WTC11 (cell line): ENCODE data around the gene UTP14C. TPM values are rescaled to one million over a fixed set of nuclear protein-coding genes. Genes with fewer than 3 reads are reported as not detected.
"Not testable (repeated sequence)": the region's sequence is repeated elsewhere in the genome, so short reads cannot be mapped to it uniquely, and the experiment has no call there.

Experiments
- ATAC-seq: fragments of 200-7000 bp; cut with Tn5 transposase; 2 replicates; pipeline ENCODE4 v1.10.0; 2021; ENCODE audit warnings: mild to moderate bottlenecking, moderate library complexity
- CTCF ChIA-PET: fragments of 300-600 bp; sonication (Branson Sonifier 250); formaldehyde crosslinking; loops from one replicate; lab custom pipeline; 2021; ENCODE audit warnings: antibody characterized with exemption; lab: Charles Lee
- POLR2A ChIA-PET: fragments of 350-600 bp; sonication (Branson Sonifier 250); formaldehyde crosslinking; loops from one replicate; lab custom pipeline; 2021; ENCODE audit warnings: antibody characterized with exemption; lab: Charles Lee
- DNase-seq: peaks from one replicate; pipeline ENCODE4 v3.0.0; 2021; ENCODE audit warnings: low spot score
- H3K27ac Mint-ChIP-seq: 2 replicates; pipeline ENCODE4 v1.8.0; 2021; ENCODE audit warnings: mixed read lengths
- H3K27me3 Mint-ChIP-seq: 2 replicates; pipeline ENCODE4 v1.8.0; 2021; ENCODE audit warnings: low read depth, mild to moderate bottlenecking, moderate library complexity, mixed read lengths
- H3K36me3 Mint-ChIP-seq: 2 replicates; pipeline ENCODE4 v1.8.0; 2021; ENCODE audit warnings: mixed read lengths
- H3K4me1 Mint-ChIP-seq: 2 replicates; pipeline ENCODE4 v1.8.0; 2022; ENCODE audit warnings: mixed read lengths
- H3K4me3 Mint-ChIP-seq: 2 replicates; pipeline ENCODE4 v1.8.0; 2021; ENCODE audit warnings: mild to moderate bottlenecking, moderate library complexity, mixed read lengths
- H3K9me3 Mint-ChIP-seq: 2 replicates; pipeline ENCODE4 v1.8.0; 2021; ENCODE audit warnings: mixed read lengths
- ATF1 ChIP-seq: sonication (generic); formaldehyde crosslinking; IDR thresholded peaks from 2 replicates; pipeline ENCODE4 v1.8.1; 2023; ENCODE audit warnings: mild to moderate bottlenecking, moderate library complexity, missing genetic modification reagents
- E2F1 ChIP-seq: sonication (generic); formaldehyde crosslinking; IDR thresholded peaks from 2 replicates; pipeline ENCODE4 v1.8.0; 2022; ENCODE audit warnings: mild to moderate bottlenecking, missing genetic modification reagents
- EMX1 ChIP-seq: fragments of 250-450 bp; sonication (Bioruptor Pico); IDR thresholded peaks from 2 replicates; pipeline ENCODE4 v1.8.0; 2021; ENCODE audit warnings: mild to moderate bottlenecking
- FOXK1 ChIP-seq: sonication (generic); formaldehyde crosslinking; IDR thresholded peaks from 2 replicates; pipeline ENCODE4 v1.8.0; 2022; ENCODE audit warnings: mild to moderate bottlenecking, moderate library complexity, missing genetic modification reagents
- FOXP4 ChIP-seq: sonication (generic); formaldehyde crosslinking; IDR thresholded peaks from 2 replicates; pipeline ENCODE4 v1.8.0; 2022; ENCODE audit warnings: mild to moderate bottlenecking, missing genetic modification reagents
- GRHL2 ChIP-seq: fragments of 250-450 bp; sonication (Bioruptor Pico); IDR thresholded peaks from 2 replicates; pipeline ENCODE4 v1.8.0; 2022; ENCODE audit warnings: mild to moderate bottlenecking, moderate library complexity; ENCODE audit not compliant: insufficient replicate concordance, severe bottlenecking
- HMGA2 ChIP-seq: fragments of 250-450 bp; sonication (Bioruptor Pico); IDR thresholded peaks from 2 replicates; pipeline ENCODE4 v1.4.0; 2021; ENCODE audit warnings: mild to moderate bottlenecking, moderate library complexity
- IRF1 ChIP-seq: sonication (generic); formaldehyde crosslinking; IDR thresholded peaks from 2 replicates; pipeline ENCODE4 v1.8.0; 2023; ENCODE audit warnings: missing genetic modification reagents
- JAZF1 ChIP-seq: fragments of 250-450 bp; sonication (Bioruptor Pico); IDR thresholded peaks from 2 replicates; pipeline ENCODE4 v1.9.0; 2021; ENCODE audit warnings: moderate library complexity, mild to moderate bottlenecking, inconsistent platforms
- JUN ChIP-seq: sonication (generic); formaldehyde crosslinking; IDR thresholded peaks from 2 replicates; pipeline ENCODE4 v1.8.0; 2023; ENCODE audit warnings: mild to moderate bottlenecking, missing genetic modification reagents
- MXD4 ChIP-seq: fragments of 250-450 bp; sonication (Bioruptor Pico); IDR thresholded peaks from 2 replicates; pipeline ENCODE4 v1.8.0; 2021; ENCODE audit warnings: mild to moderate bottlenecking, moderate library complexity, borderline replicate concordance
- MYBL2 ChIP-seq: sonication (generic); formaldehyde crosslinking; IDR thresholded peaks from 2 replicates; pipeline ENCODE4 v1.8.1; 2023; ENCODE audit warnings: mild to moderate bottlenecking, moderate library complexity, missing genetic modification reagents
- OVOL2 ChIP-seq: fragments of 250-450 bp; sonication (Bioruptor Pico); IDR thresholded peaks from 2 replicates; pipeline ENCODE4 v1.9.0; 2021; ENCODE audit warnings: mild to moderate bottlenecking, borderline replicate concordance
- TEAD4 ChIP-seq: sonication (generic); formaldehyde crosslinking; IDR thresholded peaks from 2 replicates; pipeline ENCODE4 v1.8.0; 2022; ENCODE audit warnings: mild to moderate bottlenecking, missing genetic modification reagents
- ZNF219 ChIP-seq: sonication (generic); formaldehyde crosslinking; IDR thresholded peaks from 2 replicates; pipeline ENCODE4 v1.8.0; 2023; ENCODE audit warnings: missing genetic modification reagents, mild to moderate bottlenecking, borderline replicate concordance
- ZNF317 ChIP-seq: sonication (generic); formaldehyde crosslinking; IDR thresholded peaks from 2 replicates; pipeline ENCODE4 v1.8.1; 2023; ENCODE audit warnings: low read depth, mild to moderate bottlenecking, moderate library complexity, missing genetic modification reagents, borderline replicate concordance
- ZNF423 ChIP-seq: fragments of 250-450 bp; sonication (Bioruptor Pico); IDR thresholded peaks from 2 replicates; pipeline ENCODE4 v2.1.2; 2022; ENCODE audit warnings: mild to moderate bottlenecking, moderate library complexity
- total RNA-seq: library from RNA; stranded (reverse); gene quantifications from 3 replicates; pipeline ENCODE4 v1.2.3, GENCODE V29; 2021
- TF ChIP-seq, protein P1 (sequence below): sonication (generic); formaldehyde crosslinking; IDR thresholded peaks from 2 replicates; pipeline ENCODE4 v1.8.1; 2023; ENCODE audit warnings: mild to moderate bottlenecking, moderate library complexity, missing genetic modification reagents
- TF ChIP-seq, protein P2 (sequence below): fragments of 250-450 bp; sonication (Bioruptor Pico); IDR thresholded peaks from 2 replicates; pipeline ENCODE4 v2.1.2; 2022; ENCODE audit warnings: mild to moderate bottlenecking, moderate library complexity
- TF ChIP-seq, protein P3 (sequence below): sonication (generic); formaldehyde crosslinking; IDR thresholded peaks from 2 replicates; pipeline ENCODE4 v1.8.1; 2023; ENCODE audit warnings: mild to moderate bottlenecking, missing genetic modification reagents, moderate library complexity
- TF ChIP-seq, protein P4 (sequence below): sonication (generic); formaldehyde crosslinking; conservative IDR thresholded peaks from 2 replicates; pipeline ENCODE4 v1.8.1; 2023; ENCODE audit warnings: mild to moderate bottlenecking, low read depth, missing genetic modification reagents, moderate library complexity
- TF ChIP-seq, protein P5 (sequence below): sonication (generic); formaldehyde crosslinking; IDR thresholded peaks from 2 replicates; pipeline ENCODE4 v1.8.1; 2022; ENCODE audit warnings: mild to moderate bottlenecking, missing genetic modification reagents, moderate library complexity, borderline replicate concordance

UTP14C gene
- total RNA-seq, 1 experiment from 2014 or later: 18.5 TPM

DNA sequence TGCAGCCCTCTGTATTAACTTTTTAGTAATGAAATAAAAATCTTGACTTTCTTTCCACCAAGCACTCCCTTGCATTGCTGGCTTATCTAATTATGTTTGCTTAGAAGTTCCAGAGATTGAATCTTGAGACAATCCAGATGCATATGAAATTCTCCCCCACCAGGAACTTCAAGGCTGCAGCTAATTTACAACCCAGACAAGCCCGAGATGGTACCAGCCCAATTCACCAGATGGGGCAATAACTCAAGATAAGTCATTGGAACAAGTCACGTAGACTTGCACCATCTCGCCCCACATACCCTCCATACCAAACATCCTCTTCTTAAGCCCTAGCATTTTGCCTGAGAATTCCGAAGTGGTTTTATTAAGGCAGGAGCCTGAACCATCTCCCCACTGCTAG lies 29.0 kb downstream of the UTP14C start (continued):
- TF ChIP-seq, protein P1, sequence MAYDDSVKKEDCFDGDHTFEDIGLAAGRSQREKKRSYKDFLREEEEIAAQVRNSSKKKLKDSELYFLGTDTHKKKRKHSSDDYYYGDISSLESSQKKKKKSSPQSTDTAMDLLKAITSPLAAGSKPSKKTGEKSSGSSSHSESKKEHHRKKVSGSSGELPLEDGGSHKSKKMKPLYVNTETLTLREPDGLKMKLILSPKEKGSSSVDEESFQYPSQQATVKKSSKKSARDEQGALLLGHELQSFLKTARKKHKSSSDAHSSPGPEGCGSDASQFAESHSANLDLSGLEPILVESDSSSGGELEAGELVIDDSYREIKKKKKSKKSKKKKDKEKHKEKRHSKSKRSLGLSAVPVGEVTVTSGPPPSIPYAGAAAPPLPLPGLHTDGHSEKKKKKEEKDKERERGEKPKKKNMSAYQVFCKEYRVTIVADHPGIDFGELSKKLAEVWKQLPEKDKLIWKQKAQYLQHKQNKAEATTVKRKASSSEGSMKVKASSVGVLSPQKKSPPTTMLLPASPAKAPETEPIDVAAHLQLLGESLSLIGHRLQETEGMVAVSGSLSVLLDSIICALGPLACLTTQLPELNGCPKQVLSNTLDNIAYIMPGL (CRISPR knock-in tag): no peak
- TF ChIP-seq, protein P2, sequence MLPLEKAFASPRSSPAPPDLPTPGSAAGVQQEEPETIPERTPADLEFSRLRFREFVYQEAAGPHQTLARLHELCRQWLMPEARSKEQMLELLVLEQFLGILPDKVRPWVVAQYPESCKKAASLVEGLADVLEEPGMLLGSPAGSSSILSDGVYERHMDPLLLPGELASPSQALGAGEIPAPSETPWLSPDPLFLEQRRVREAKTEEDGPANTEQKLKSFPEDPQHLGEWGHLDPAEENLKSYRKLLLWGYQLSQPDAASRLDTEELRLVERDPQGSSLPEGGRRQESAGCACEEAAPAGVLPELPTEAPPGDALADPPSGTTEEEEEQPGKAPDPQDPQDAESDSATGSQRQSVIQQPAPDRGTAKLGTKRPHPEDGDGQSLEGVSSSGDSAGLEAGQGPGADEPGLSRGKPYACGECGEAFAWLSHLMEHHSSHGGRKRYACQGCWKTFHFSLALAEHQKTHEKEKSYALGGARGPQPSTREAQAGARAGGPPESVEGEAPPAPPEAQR (CRISPR knock-in tag): no peak
- TF ChIP-seq, protein P3, sequence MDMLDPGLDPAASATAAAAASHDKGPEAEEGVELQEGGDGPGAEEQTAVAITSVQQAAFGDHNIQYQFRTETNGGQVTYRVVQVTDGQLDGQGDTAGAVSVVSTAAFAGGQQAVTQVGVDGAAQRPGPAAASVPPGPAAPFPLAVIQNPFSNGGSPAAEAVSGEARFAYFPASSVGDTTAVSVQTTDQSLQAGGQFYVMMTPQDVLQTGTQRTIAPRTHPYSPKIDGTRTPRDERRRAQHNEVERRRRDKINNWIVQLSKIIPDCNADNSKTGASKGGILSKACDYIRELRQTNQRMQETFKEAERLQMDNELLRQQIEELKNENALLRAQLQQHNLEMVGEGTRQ (CRISPR knock-in tag): no peak
- TF ChIP-seq TEAD4 (CRISPR knock-in tag): no peak
- TF ChIP-seq MYBL2 (CRISPR knock-in tag): no peak
- TF ChIP-seq, protein P4, sequence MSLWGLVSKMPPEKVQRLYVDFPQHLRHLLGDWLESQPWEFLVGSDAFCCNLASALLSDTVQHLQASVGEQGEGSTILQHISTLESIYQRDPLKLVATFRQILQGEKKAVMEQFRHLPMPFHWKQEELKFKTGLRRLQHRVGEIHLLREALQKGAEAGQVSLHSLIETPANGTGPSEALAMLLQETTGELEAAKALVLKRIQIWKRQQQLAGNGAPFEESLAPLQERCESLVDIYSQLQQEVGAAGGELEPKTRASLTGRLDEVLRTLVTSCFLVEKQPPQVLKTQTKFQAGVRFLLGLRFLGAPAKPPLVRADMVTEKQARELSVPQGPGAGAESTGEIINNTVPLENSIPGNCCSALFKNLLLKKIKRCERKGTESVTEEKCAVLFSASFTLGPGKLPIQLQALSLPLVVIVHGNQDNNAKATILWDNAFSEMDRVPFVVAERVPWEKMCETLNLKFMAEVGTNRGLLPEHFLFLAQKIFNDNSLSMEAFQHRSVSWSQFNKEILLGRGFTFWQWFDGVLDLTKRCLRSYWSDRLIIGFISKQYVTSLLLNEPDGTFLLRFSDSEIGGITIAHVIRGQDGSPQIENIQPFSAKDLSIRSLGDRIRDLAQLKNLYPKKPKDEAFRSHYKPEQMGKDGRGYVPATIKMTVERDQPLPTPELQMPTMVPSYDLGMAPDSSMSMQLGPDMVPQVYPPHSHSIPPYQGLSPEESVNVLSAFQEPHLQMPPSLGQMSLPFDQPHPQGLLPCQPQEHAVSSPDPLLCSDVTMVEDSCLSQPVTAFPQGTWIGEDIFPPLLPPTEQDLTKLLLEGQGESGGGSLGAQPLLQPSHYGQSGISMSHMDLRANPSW: no peak
- TF ChIP-seq OVOL2 (CRISPR knock-in tag): no peak

- POLR2A ChIA-PET: interaction anchor here (0.5 kb wide), 1 partner anchor 310 kb away, joined by 3 read pairs; no protein-coding TSS in a partner anchor
- DNase-seq, H3K27me3 Mint-ChIP-seq, H3K27ac Mint-ChIP-seq, H3K4me1 Mint-ChIP-seq, ATAC-seq, H3K4me3 Mint-ChIP-seq, CTCF ChIA-PET: not testable (repeated sequence)
- peaks cover 46% of the 10 kb centered on the region for H3K9me3 Mint-ChIP-seq
- H3K36me3 Mint-ChIP-seq: peaks cover 38% of the 10 kb centered on the region
These were observed 36.6 kb downstream of the UTP14C start for GRCh38 chr13:52061064-52061463.

DNA sequence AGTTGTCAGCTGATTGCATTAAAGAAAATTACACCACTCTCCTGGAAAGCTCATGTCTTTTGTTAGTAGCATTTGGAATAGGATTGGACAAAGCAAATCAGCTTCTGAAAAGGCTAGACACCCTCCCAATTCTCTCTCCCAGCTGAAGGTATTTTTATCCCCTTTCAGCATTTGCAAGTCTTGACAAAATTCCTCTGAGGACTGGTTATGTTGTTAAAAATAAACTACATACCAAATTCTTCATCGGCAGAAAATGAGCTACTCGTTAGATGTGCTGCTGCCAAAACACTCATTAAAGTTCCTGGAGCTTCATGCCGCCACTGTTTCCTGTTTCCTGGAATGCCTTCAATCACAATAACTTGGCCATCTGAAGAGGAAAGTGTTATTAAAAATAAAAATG lies 37.1 kb downstream of the UTP14C start:
- Mint-ChIP-seq H3K36me3 (peaks cover 38% of the 10 kb centered on the region), H3K9me3 (peaks cover 46% of the 10 kb centered on the region), H3K4me1 (no peaks in the 10 kb centered on the region), H3K27me3 (peaks cover 6% of the 10 kb centered on the region; the same call in 1 of the 2 replicates), H3K4me3 (no peak overlapping the region), H3K27ac (no peak overlapping the region)
- no peak for DNase-seq
- ChIA-PET CTCF (no interaction called here), POLR2A (interaction anchor here (0.5 kb wide), 1 partner anchor 309 kb away, joined by 3 read pairs; no protein-coding TSS in a partner anchor)
- ATAC-seq: no peak
- no peak for TF ChIP-seq TEAD4 (CRISPR knock-in tag)
- TF ChIP-seq ZNF423: no peak
- TF ChIP-seq, protein P5, sequence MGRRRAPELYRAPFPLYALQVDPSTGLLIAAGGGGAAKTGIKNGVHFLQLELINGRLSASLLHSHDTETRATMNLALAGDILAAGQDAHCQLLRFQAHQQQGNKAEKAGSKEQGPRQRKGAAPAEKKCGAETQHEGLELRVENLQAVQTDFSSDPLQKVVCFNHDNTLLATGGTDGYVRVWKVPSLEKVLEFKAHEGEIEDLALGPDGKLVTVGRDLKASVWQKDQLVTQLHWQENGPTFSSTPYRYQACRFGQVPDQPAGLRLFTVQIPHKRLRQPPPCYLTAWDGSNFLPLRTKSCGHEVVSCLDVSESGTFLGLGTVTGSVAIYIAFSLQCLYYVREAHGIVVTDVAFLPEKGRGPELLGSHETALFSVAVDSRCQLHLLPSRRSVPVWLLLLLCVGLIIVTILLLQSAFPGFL (CRISPR knock-in tag): no peak
- TF ChIP-seq HMGA2 (CRISPR knock-in tag): no peak
- no peak for TF ChIP-seq E2F1 (CRISPR knock-in tag)
- no peak for TF ChIP-seq FOXP4 (CRISPR knock-in tag)
- TF ChIP-seq JAZF1 (CRISPR knock-in tag): no peak
- TF ChIP-seq EMX1: no peak
- no peak for TF ChIP-seq MXD4
- TF ChIP-seq IRF1 (CRISPR knock-in tag): no peak
- no peak for TF ChIP-seq ATF1 (CRISPR knock-in tag)
- TF ChIP-seq ZNF219 (CRISPR knock-in tag): no peak
- no peak for TF ChIP-seq ZNF317
- TF ChIP-seq JUN (CRISPR knock-in tag): no peak
- TF ChIP-seq GRHL2: no peak
- TF ChIP-seq FOXK1 (CRISPR knock-in tag): no peak
